ENCODE data around the gene STK24. TPM values are rescaled to one million over a fixed set of nuclear protein-coding genes. Genes with fewer than 3 reads are reported as not detected.

Gene STK24
- total RNA-seq, 1 experiment from 2014 or later = 93.2 TPM

- no peak for DNase-seq (ENCODE audit: low read depth)
Observed at GRCh38 chr13:98490195-98490836, 86.6 kb downstream of the STK24 start.

GRCh38 chr13:98489446-98490194, 87.3 kb downstream of the STK24 start:
- DNase-seq (ENCODE audit: low read depth) = no peak

GRCh38 chr13:98488736-98489135, 88.2 kb downstream of the STK24 start:
- no peak for DNase-seq (ENCODE audit: low read depth)

- DNase-seq (ENCODE audit: low read depth) = no peak
Observed at GRCh38 chr13:98487522-98487921, 89.4 kb downstream of the STK24 start.

- DNase-seq (ENCODE audit: low read depth) = no peak
Observed at GRCh38 chr13:98487016-98487415, 89.9 kb downstream of the STK24 start.

GRCh38 chr13:98486412-98486811, 90.5 kb downstream of the STK24 start:
- DNase-seq (ENCODE audit: low read depth) = no peak

GRCh38 chr13:98485561-98485960, 91.3 kb downstream of the STK24 start:
- peak; percentile 11 for DNase-seq (ENCODE audit: low read depth)

GRCh38 chr13:98484289-98485219, 92.4 kb downstream of the STK24 start:
- peak; percentile 98 for DNase-seq (ENCODE audit: low read depth)

GRCh38 chr13:98483601-98484288, 93.2 kb downstream of the STK24 start:
- DNase-seq (ENCODE audit: low read depth) = peak; percentile 16

- peak; percentile 88 for DNase-seq (ENCODE audit: low read depth)
Observed at GRCh38 chr13:98482476-98483444, 94.1 kb downstream of the STK24 start.

- DNase-seq (ENCODE audit: low read depth) = no peak
Observed at GRCh38 chr13:98480915-98481877, 95.7 kb downstream of the STK24 start.

GRCh38 chr13:98479496-98480003, 97.4 kb downstream of the STK24 start:
- no peak for DNase-seq (ENCODE audit: low read depth)

GRCh38 chr13:98478189-98479129, 98.4 kb downstream of the STK24 start:
- DNase-seq (ENCODE audit: low read depth) = peak; percentile 83

- DNase-seq (ENCODE audit: low read depth) = peak; percentile 95
Observed at GRCh38 chr13:98476538-98476966, 100.4 kb downstream of the STK24 start.

GRCh38 chr13:98476106-98476505, 100.8 kb downstream of the STK24 start:
- peak; percentile 15 for DNase-seq (ENCODE audit: low read depth)

- no peak for DNase-seq (ENCODE audit: low read depth)
Observed at GRCh38 chr13:98475522-98475921, 101.4 kb downstream of the STK24 start.

- no peak for DNase-seq (ENCODE audit: low read depth)
Observed at GRCh38 chr13:98474761-98475160, 102.1 kb downstream of the STK24 start.

GRCh38 chr13:98474292-98474691, 102.6 kb downstream of the STK24 start:
- no peak for DNase-seq (ENCODE audit: low read depth)

All from M059J (cell line).